ENCODE measurements around the gene RPL10A. TPM values are rescaled to one million over a fixed set of nuclear protein-coding genes. Genes with fewer than 3 reads are reported as not detected.

Gene RPL10A
- total RNA-seq, 6 donors from 2014 or later, result 474 to 1,092 (median 918) TPM

GRCh38 chr6:35485402-35485877 lies 17.2 kb downstream of the RPL10A start:
- H3K27me3 ChIP-seq, result no peaks in the 10 kb centered on the region
- H3K27ac ChIP-seq, result peak overlapping the region; percentile 82 to 87 (median 85)
- peak; percentile 47 to 85 for DNase-seq
- TF ChIP-seq CTCF (IDR thresholded peaks at IDR 0.05) (no peak), EP300 (IDR thresholded peaks at IDR 0.05) (no peak), POLR2A (IDR thresholded peaks at IDR 0.05) (no peak), POLR2AphosphoS5 (IDR thresholded peaks at IDR 0.05) (no peak)
- peaks cover 34 to 49% (median 44%) of the 10 kb centered on the region in 4 donors for H3K4me1 ChIP-seq
- peak overlapping the region in 2 of 4 donors; percentile 26 to 33 for H3K4me3 ChIP-seq
- peak; percentile 53 to 86 for ATAC-seq (ENCODE audit: low FRiP score in 2 of 2)
- H3K36me3 ChIP-seq, result peaks cover 0 to 13% (median 0%) of the 10 kb centered on the region in 4 donors
- H3K9me3 ChIP-seq, result no peaks in the 10 kb centered on the region
- 64 to 72% methylated on average over 4 to 11 of the region's 11 CpGs for WGBS, 2 donors

- Histone ChIP-seq H3K27ac (peak overlapping the region; percentile 82 to 87 (median 85)), H3K27me3 (no peaks in the 10 kb centered on the region), H3K4me1 (peaks cover 38 to 54% (median 49%) of the 10 kb centered on the region in 4 donors), H3K36me3 (peaks cover 0 to 13% (median 0%) of the 10 kb centered on the region in 4 donors), H3K4me3 (peak overlapping the region in 3 of 4 donors; percentile 7 to 33 (median 26)), H3K9me3 (no peaks in the 10 kb centered on the region)
- peak; percentile 75 to 76 for ATAC-seq (ENCODE audit: low FRiP score in 2 of 2)
- TF ChIP-seq CTCF (IDR thresholded peaks at IDR 0.05) (no peak), POLR2A (IDR thresholded peaks at IDR 0.05) (peak in 2 of 4 donors; percentile 8 to 60), EP300 (IDR thresholded peaks at IDR 0.05) (no peak), POLR2AphosphoS5 (IDR thresholded peaks at IDR 0.05) (peak in 1 of 2 donors; percentile 46)
- WGBS, 2 donors, result 62 to 74% methylated on average over 57 to 60 of the region's 61 CpGs
- DNase-seq, result peak; percentile 70 to 92
Measured at GRCh38 chr6:35486005-35486925, 18.1 kb downstream of the RPL10A start.

- Histone ChIP-seq H3K4me3 (no peak overlapping the region), H3K36me3 (peaks cover 0 to 10% (median 0%) of the 10 kb centered on the region in 4 donors), H3K27ac (peak overlapping the region; percentile 61 to 84 (median 70)), H3K27me3 (no peaks in the 10 kb centered on the region), H3K4me1 (peaks cover 53 to 70% (median 65%) of the 10 kb centered on the region in 4 donors), H3K9me3 (no peaks in the 10 kb centered on the region)
- TF ChIP-seq POLR2AphosphoS5 (IDR thresholded peaks at IDR 0.05), result no peak
- no peak for TF ChIP-seq CTCF (IDR thresholded peaks at IDR 0.05)
- TF ChIP-seq POLR2A (IDR thresholded peaks at IDR 0.05), result no peak
- TF ChIP-seq EP300 (IDR thresholded peaks at IDR 0.05), result no peak
- DNase-seq (peak in 1 of 2 donors; percentile 76), ATAC-seq (ENCODE audit: low FRiP score in 2 of 2) (no peak)
- 35 to 45% methylated on average over 7 to 9 of the region's 9 CpGs for WGBS, 2 donors
Measured at GRCh38 chr6:35487658-35488516, 19.7 kb downstream of the RPL10A start.

- Histone ChIP-seq H3K9me3 (no peaks in the 10 kb centered on the region), H3K27me3 (no peaks in the 10 kb centered on the region), H3K4me1 (peaks cover 55 to 75% (median 66%) of the 10 kb centered on the region in 4 donors), H3K4me3 (no peak overlapping the region), H3K27ac (peak overlapping the region; percentile 61 to 84 (median 70)), H3K36me3 (peaks cover 0 to 10% (median 0%) of the 10 kb centered on the region in 4 donors)
- no peak for TF ChIP-seq CTCF (IDR thresholded peaks at IDR 0.05)
- no peak for TF ChIP-seq EP300 (IDR thresholded peaks at IDR 0.05)
- TF ChIP-seq POLR2AphosphoS5 (IDR thresholded peaks at IDR 0.05), result no peak
- no peak for TF ChIP-seq POLR2A (IDR thresholded peaks at IDR 0.05)
- WGBS, 2 donors, result 64 to 74% methylated on average over 9 of the region's 9 CpGs
- DNase-seq, result no peak
- no peak for ATAC-seq (ENCODE audit: low FRiP score in 2 of 2)
Measured at GRCh38 chr6:35488517-35488862, 20.3 kb downstream of the RPL10A start.

All from upper lobe of left lung (tissue), 6 donors.